H9 (cell line): ENCODE results near the gene KLK6. TPM values are rescaled to one million over a fixed set of nuclear protein-coding genes. Genes with fewer than 3 reads are reported as not detected.

Source experiments
- DNase-seq: peaks from one replicate; pipeline ENCODE4 v3.0.0-alpha.2; 2017
- H2AFZ ChIP-seq: one replicate; pipeline ENCODE4 v1.6.1; 2013; ENCODE audit warnings: mild to moderate bottlenecking, low read length, control low read depth, moderate library complexity
- H2AK5ac ChIP-seq: 2 replicates; pipeline ENCODE4 v1.6.1; 2013; ENCODE audit warnings: low read length, control low read depth, mixed read lengths; ENCODE audit not compliant: insufficient read length
- H2BK120ac ChIP-seq: one replicate; pipeline ENCODE4 v1.6.1; 2013; ENCODE audit warnings: low read depth, mild to moderate bottlenecking, low read length, control low read depth, inconsistent platforms; ENCODE audit not compliant: poor library complexity, severe bottlenecking
- H2BK12ac ChIP-seq: 2 replicates; pipeline ENCODE4 v1.6.1; 2013; ENCODE audit warnings: low read length, control low read depth, mixed read lengths, low read depth; ENCODE audit not compliant: insufficient read length
- H2BK15ac ChIP-seq: 2 replicates; pipeline ENCODE4 v1.6.1; 2013; ENCODE audit warnings: low read depth, low read length, control low read depth
- H2BK20ac ChIP-seq: one replicate; pipeline ENCODE4 v1.6.1; 2013; ENCODE audit warnings: low read depth, mild to moderate bottlenecking, low read length, control low read depth, inconsistent platforms; ENCODE audit not compliant: poor library complexity, severe bottlenecking
- H2BK5ac ChIP-seq: 2 replicates; pipeline ENCODE4 v1.6.1; 2013; ENCODE audit warnings: low read length, control low read depth, mixed read lengths; ENCODE audit not compliant: insufficient read length
- H3K14ac ChIP-seq: 2 replicates; pipeline ENCODE4 v1.6.1; 2013; ENCODE audit warnings: low read length, control low read depth; ENCODE audit not compliant: insufficient read depth
- H3K18ac ChIP-seq: 2 replicates; pipeline ENCODE4 v1.6.1; 2013; ENCODE audit warnings: low read depth, mild to moderate bottlenecking, mixed read lengths, low read length, control low read depth; ENCODE audit not compliant: insufficient read length
- H3K23ac ChIP-seq: 2 replicates; pipeline ENCODE4 v1.6.1; 2013; ENCODE audit warnings: low read length, control low read depth, mixed read lengths, low read depth; ENCODE audit not compliant: insufficient read length
- H3K23me2 ChIP-seq: 2 replicates; pipeline ENCODE4 v1.6.1; 2013; ENCODE audit warnings: low read depth, mild to moderate bottlenecking, mixed read lengths, low read length, control low read depth; ENCODE audit not compliant: insufficient read length, poor library complexity, severe bottlenecking
- H3K27ac ChIP-seq: 2 replicates; pipeline ENCODE4 v1.5.1; 2013; ENCODE audit warnings: low read length, control low read depth, mixed read lengths, low read depth; ENCODE audit not compliant: insufficient read length
- H3K27me3 ChIP-seq: 2 replicates; pipeline ENCODE4 v1.6.1; 2013; ENCODE audit warnings: low read length, control low read depth, inconsistent platforms; ENCODE audit not compliant: insufficient read depth
- H3K4ac ChIP-seq: 2 replicates; pipeline ENCODE4 v1.6.1; 2013; ENCODE audit warnings: low read depth, mild to moderate bottlenecking, control low read depth, inconsistent platforms, low read length, moderate library complexity
- H3K4me1 ChIP-seq: 2 replicates; pipeline ENCODE4 v1.6.1; 2013; ENCODE audit warnings: low read length, control low read depth, inconsistent platforms; ENCODE audit not compliant: insufficient read depth
- H3K4me2 ChIP-seq: 2 replicates; pipeline ENCODE4 v1.6.1; 2013; ENCODE audit warnings: low read length, control low read depth, mixed read lengths; ENCODE audit not compliant: insufficient read length, insufficient read depth
- H3K56ac ChIP-seq: 2 replicates; pipeline ENCODE4 v1.6.1; 2013; ENCODE audit warnings: low read depth, mild to moderate bottlenecking, mixed read lengths, low read length, control low read depth; ENCODE audit not compliant: insufficient read length
- H3K79me1 ChIP-seq: 2 replicates; pipeline ENCODE4 v1.6.1; 2013; ENCODE audit warnings: low read depth, mild to moderate bottlenecking, moderate library complexity, low read length, control low read depth, inconsistent platforms; ENCODE audit not compliant: insufficient read depth, poor library complexity, severe bottlenecking
- H3K79me2 ChIP-seq: 2 replicates; pipeline ENCODE4 v1.6.1; 2013; ENCODE audit warnings: low read length, control low read depth, inconsistent platforms; ENCODE audit not compliant: insufficient read depth
- H3K9ac ChIP-seq: 2 replicates; pipeline ENCODE4 v1.6.1; 2013; ENCODE audit warnings: low read length, control low read depth, mixed read lengths; ENCODE audit not compliant: insufficient read length; ENCODE audit errors: extremely low read depth
- H3K9me3 ChIP-seq: one replicate; pipeline ENCODE4 v1.6.1; 2013; ENCODE audit warnings: low read depth, low read length, inconsistent platforms; ENCODE audit not compliant: control insufficient read depth
- H3T11ph ChIP-seq: one replicate; pipeline ENCODE4 v1.6.1; 2013; ENCODE audit warnings: mild to moderate bottlenecking, low read length, control low read depth, inconsistent platforms
- H4K20me1 ChIP-seq: one replicate; pipeline ENCODE4 v1.6.1; 2013; ENCODE audit not compliant: control insufficient read depth, insufficient read length, insufficient read depth
- H4K5ac ChIP-seq: 2 replicates; pipeline ENCODE4 v1.6.1; 2013; ENCODE audit warnings: low read depth, mild to moderate bottlenecking, mixed read lengths, low read length, control low read depth; ENCODE audit not compliant: insufficient read length
- H4K8ac ChIP-seq: replicated peaks from 2 replicates; pipeline ENCODE4 v1.6.1; 2013; ENCODE audit warnings: low read length, control low read depth, mixed read lengths, low read depth; ENCODE audit not compliant: insufficient read length
- H4K91ac ChIP-seq: 2 replicates; pipeline ENCODE4 v1.6.1; 2013; ENCODE audit warnings: low read depth, mild to moderate bottlenecking, moderate library complexity, mixed read lengths, low read length, control low read depth; ENCODE audit not compliant: insufficient read length
- H3K27ac Mint-ChIP-seq, 3 experiments: 2 replicates in 2 of 3; 3 replicates in 1 of 3; pipeline ENCODE4 v1.8.0; 2020 to 2021; ENCODE audit warnings: mixed read lengths in 3 of 3, mild to moderate bottlenecking in 1 of 3, moderate library complexity in 1 of 3
- H3K27me3 Mint-ChIP-seq: 2 replicates; pipeline ENCODE4 v1.8.0; 2021; ENCODE audit warnings: low read depth, mild to moderate bottlenecking, moderate library complexity, mixed read lengths
- H3K36me3 Mint-ChIP-seq, 3 experiments: 2 replicates in 2 of 3; 3 replicates in 1 of 3; pipeline ENCODE4 v1.8.0; 2020 to 2021; ENCODE audit warnings: low read depth in 3 of 3, mixed read lengths in 3 of 3; ENCODE audit not compliant: insufficient read depth in 1 of 3
- H3K4me1 Mint-ChIP-seq, 2 experiments: 2 replicates each; pipeline ENCODE4 v1.8.0; 2020; ENCODE audit warnings: mixed read lengths in 2 of 2
- H3K4me3 Mint-ChIP-seq, 2 experiments: 2 replicates in 1 of 2; 3 replicates in 1 of 2; pipeline ENCODE4 v1.8.0; 2020 to 2021; ENCODE audit warnings: mild to moderate bottlenecking in 2 of 2, mixed read lengths in 2 of 2, moderate library complexity in 1 of 2
- H3K9me3 Mint-ChIP-seq, 2 experiments: 2 replicates in 1 of 2; 3 replicates in 1 of 2; pipeline ENCODE4 v1.8.0; 2020; ENCODE audit warnings: mild to moderate bottlenecking in 2 of 2, mixed read lengths in 2 of 2, moderate library complexity in 1 of 2
- CTCF ChIP-seq: fragments of 200-600 bp; sonication (generic); conservative IDR thresholded peaks from 3 replicates; pipeline ENCODE4 v1.8.0; 2021; ENCODE audit warnings: antibody characterized with exemption, mild to moderate bottlenecking
- WGBS: extraction: QIAGEN DNeasy Blood & Tissue Kit; methylation state at CpG from one replicate; pipeline ENCODE4 v1.1.7; 2013; ENCODE audit warnings: missing lambda C conversion rate, low lambda C conversion rate, mixed read lengths; ENCODE audit not compliant: insufficient read length; ENCODE audit errors: extremely low coverage; 5-methylcytosine and 5-hydroxymethylcytosine counted together
- total RNA-seq: library from RNA; stranded (reverse); gene quantifications from 2 replicates; pipeline ENCODE4 v1.2.1, GENCODE V29; 2021

Gene KLK6
- total RNA-seq, 1 experiment from 2014 or later: 2.6 TPM

GRCh38 chr19:51006406-51006805 lies 37.0 kb upstream of the KLK6 start:
- peaks cover 51% of the 10 kb centered on the region for H3K27me3 Mint-ChIP-seq
- Histone ChIP-seq H4K20me1 (no peaks in the 10 kb centered on the region), H3K18ac (no peak overlapping the region), H3K4me2 (no peak overlapping the region), H4K5ac (no peak overlapping the region), H3K9me3 (no peaks in the 10 kb centered on the region), H2BK12ac (no peak overlapping the region), H3K9ac (no peak overlapping the region), H3K56ac (no peak overlapping the region), H3K23ac (no peak overlapping the region), H2AFZ (no peak overlapping the region), H4K91ac (no peak overlapping the region), H3K4ac (no peak overlapping the region), H3K4me1 (0 out of 2 replicates have a peak, but pooled peaks cover 4% of the 10 kb centered on the region), H4K8ac (no peak overlapping the region), H2BK120ac (no peak overlapping the region), H2BK15ac (no peak overlapping the region), H2BK20ac (no peak overlapping the region), H3K27me3 (no peaks in the 10 kb centered on the region), H3K23me2 (peaks cover 8% of the 10 kb centered on the region), H2BK5ac (no peak overlapping the region), H3T11ph (no peak overlapping the region), H3K27ac (no peak overlapping the region), H3K14ac (no peak overlapping the region), H3K79me2 (no peaks in the 10 kb centered on the region), H3K79me1 (no peaks in the 10 kb centered on the region), H2AK5ac (no peak overlapping the region)
- no peak for TF ChIP-seq CTCF
- no CpG with 5 or more reads among the region's 8 CpGs for WGBS
- peaks cover 15 to 20% of the 10 kb centered on the region in 2 experiments for H3K4me1 Mint-ChIP-seq
- H3K36me3 Mint-ChIP-seq: no peaks in the 10 kb centered on the region
- no peak for DNase-seq
- H3K4me3 Mint-ChIP-seq: no peak overlapping the region
- H3K27ac Mint-ChIP-seq: no peak overlapping the region
- no peaks in the 10 kb centered on the region for H3K9me3 Mint-ChIP-seq
